CD4-positive, alpha-beta T cell treated with Interleukin-17A for 4 hours (primary cell): ENCODE data around the gene TMEM89.
A peak's percentile ranks its signal among the peaks of the same experiment; 100 is the strongest.

Source experiments
- DNase-seq: peaks from one replicate; pipeline ENCODE4 v3.0.0-alpha.2; 2020; ENCODE audit warnings: mixed read lengths

TMEM89 gene

DNA sequence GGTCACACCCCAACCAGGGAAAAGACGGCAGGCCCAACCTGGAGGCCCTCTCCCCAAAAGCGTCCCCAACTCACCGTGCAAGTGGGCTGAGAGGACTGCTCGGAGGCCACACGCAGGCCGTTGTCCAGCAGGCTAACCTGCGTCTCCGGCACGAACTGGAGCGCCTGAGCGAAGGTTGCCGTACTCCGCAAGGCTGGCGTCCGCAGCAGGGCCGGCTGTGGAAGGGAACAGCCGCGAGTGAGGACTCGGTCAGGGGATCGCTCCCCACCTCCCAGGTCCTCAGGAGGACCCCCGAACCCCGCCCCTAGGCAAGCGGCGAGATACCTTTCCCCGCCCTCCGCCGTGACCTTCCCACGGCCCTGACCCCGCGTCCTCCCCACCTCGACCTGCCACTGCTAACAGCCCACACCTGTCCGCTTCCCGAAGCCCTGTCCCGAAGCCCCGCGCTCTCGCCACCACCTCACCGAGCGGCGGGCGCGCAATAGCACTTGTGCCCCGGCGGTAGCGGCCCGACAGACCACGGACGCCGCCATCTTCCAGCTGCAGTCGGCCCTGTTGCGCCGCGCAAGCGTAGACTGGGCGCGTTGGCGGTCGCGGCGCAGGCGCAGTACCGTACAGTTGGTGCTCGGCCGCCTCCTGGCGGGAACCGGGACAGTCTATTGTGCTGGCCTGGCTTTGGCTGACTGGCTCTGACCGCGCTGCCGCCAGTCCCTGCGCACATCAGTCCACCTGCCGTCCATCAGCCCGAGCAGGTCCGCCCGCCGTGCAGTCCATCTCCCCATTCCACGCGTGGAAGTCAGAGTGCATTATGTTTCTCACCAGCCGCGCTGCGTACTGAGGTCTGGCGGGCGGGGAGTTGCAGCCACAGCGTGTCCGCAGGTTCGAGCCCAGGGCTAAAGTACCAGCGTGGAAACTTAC lies 12.2 kb downstream of the TMEM89 start, which contains the start of gene UQCRC1:
TSS of gene UQCRC1 (minus strand) at position 559 of the 918 bp plus-strand sequence. CDS start at position 533, 26 bp downstream.
- peak; percentile 93 for DNase-seq

DNA sequence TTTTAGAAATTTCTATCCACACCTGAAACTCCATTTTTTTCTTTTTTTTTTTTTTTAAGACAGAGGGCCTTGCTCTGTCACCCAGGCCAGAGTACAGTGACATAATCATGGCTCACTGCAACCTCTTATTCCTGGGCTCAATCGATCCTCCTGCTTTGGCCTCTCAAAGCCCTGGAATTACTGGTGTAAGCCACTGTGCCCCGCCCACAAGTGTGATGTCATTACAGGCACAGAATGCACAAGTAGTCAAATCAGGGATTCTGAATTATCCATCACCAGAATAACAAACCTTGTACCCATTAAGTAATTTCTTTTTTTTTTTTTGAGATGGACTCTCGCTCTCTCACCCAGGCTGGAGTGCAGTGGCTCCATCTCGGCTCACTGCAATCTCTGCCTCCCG lies 14.1 kb downstream of the TMEM89 start:
- DNase-seq = peak; percentile 23

DNA sequence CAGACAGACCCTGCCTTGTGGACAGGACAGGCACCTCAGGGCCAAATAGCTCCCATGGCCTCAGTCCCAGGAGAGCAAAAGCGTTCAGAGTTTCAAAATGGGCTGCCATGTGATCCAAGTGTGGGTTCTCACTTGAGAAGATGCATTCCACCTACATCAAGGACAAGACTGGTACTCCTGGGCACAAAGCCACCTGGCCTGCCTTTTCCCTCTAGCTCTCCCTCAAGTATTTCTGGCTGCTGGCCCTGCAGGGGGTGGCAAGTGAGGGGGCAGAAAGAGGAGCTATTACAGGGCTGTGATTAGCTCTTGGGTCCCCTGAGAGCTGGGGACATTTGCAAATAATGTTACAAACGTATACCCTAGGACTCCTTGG lies 20.0 kb downstream of the TMEM89 start:
- no peak for DNase-seq

DNA sequence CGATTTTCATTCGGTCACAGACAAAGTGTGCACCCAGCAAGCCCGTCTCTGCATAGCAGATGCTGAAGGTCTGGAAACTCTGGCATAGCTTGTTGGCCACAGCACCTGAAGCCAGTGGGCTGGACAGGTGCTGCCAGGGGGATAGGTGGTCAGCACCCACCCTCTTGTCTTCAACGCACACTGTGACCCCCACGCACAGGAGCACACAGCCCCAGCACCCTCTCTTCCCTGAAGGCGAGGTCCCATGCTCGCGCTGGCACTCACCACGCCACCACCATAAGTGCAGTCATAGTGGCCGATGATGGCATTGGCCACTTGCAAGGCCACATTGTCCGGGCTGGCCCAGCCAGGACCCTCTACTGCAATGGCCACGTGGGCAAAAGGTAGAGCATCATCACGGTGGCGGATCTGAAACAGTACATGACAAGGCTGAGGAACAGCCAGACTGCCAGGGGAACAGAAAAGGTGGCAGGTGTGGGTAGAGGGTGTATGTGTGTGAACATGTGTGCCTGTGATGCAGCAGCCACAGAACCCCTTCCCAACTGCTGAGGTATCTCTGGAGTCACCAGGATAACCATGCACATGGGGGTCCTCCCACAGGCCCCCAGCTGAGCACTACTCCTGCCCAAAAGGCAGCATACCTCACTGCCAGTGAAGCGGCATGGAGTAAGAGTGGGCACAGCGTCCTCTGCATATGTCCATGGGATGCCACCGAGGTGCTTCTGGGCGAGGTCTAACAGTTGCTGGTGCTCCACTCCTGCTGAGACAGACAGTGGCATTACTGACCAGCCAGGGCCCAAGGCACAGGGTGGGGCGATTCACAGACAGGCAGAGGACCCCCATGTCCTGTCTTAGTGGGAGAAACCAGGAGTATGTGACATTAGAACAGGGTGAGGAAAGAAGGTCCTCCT lies 20.6 kb downstream of the TMEM89 start:
- DNase-seq = no peak

DNA sequence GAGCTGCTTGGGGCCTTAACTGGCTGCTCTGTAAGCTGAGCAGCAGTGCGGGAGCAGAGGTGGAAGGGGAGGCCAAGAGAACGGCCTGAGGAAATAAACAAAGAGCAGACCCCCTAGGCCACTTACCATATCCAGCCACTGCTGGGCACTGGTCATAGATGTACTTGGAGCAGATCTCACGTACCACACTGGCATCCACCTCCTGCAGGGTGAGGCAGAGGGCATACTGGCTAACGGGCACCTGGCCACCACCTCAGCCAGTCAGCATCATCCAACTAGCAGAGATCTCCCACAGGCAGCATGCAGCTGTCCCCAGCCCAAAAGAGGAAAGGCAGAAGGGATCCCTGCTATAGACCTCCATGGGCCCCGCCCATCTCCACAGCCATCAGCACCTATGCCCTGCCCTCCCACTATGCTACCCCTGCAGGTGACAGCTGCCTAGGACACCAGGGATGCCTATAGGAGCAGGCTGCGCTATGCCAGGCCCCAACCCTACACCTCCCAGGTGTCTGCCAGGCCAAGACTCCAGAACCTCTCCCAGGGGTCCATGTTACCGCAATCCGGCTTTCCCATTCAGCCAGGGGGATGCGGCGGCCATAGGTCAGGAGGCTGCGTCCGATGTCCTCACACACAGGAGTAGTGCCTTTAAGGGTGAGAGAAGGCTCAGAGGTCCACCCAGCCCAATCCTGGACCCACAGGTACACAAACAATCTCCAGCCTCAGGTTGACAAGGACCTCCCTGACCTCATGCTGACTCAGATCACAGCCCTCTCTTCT lies 21.9 kb downstream of the TMEM89 start:
- no peak for DNase-seq

DNA sequence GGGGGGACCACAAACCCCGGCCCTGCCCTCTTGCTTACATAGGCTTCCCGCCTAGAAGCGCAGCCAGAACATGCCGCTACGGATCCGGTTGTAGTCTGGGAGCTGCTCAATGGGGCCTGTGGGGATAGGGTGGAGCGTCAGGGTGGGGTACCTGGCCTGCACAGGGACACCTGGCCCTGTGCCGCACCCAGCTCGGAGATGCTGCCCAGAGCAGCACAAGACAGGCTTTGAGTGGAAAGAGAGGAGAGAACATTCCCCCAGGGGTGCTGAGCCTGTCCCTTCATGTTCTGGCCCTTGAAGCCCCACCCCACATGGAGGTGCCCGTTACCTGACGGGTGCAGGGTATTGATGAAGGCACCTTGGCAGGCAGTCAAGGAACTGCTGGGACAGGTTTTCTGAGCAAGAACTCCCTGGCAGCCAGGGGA lies 22.5 kb downstream of the TMEM89 start:
- DNase-seq = no peak

DNA sequence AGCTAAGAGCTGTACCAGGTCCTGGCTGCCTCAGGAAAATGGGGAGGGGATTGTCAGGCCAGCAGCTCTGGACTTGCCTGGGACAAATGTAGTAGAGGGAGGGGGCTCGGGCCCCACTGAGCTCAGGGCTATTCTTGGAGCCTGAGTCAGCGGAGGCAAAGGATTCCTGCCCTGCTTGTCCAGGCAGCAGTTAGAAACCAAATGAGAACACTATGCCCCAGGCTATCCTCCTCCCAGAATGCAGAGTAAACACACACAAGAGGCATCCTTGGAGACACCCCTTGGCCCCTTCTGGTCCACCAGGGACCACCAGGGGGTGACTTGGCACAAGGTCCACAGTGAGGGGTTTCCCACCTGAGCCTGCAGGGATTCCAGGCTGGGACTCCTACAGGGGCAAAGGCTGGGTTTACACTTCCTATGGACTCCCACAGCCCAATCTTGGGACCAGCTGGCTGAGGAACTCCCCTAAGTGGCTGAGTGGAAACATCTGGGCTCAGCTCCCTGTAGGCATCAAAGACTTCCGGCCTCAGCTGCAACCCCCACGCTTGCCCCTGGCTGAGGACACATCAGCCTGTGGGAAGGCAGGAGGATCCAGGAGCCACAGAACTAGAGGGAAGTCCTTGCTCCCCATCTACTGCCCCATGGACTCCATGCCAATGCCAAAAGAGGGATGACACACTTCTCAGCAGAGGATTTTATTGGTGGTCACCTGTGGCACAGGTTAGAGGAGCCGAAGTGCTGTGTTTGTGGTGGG lies 23.1 kb downstream of the TMEM89 start:
- no peak for DNase-seq

DNA sequence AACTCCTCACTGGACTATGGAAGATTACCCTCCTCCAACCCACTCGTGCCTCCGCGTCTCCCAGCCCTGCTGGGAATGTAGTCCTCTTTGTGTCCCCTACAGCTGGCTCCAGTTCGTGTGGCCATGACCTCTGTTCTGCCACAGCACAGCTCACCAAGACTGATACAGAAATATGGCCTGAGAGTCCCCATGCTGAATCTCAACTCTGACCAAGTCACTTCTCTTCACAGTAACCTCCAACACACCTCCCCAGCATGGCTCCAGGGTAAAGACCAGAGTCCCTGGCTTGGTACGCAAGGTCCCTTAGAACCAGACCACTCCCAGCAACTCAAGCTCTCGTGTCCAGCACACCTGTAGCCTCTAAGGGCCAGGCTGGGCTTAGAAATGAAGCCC lies 24.2 kb downstream of the TMEM89 start:
- no peak for DNase-seq

DNA sequence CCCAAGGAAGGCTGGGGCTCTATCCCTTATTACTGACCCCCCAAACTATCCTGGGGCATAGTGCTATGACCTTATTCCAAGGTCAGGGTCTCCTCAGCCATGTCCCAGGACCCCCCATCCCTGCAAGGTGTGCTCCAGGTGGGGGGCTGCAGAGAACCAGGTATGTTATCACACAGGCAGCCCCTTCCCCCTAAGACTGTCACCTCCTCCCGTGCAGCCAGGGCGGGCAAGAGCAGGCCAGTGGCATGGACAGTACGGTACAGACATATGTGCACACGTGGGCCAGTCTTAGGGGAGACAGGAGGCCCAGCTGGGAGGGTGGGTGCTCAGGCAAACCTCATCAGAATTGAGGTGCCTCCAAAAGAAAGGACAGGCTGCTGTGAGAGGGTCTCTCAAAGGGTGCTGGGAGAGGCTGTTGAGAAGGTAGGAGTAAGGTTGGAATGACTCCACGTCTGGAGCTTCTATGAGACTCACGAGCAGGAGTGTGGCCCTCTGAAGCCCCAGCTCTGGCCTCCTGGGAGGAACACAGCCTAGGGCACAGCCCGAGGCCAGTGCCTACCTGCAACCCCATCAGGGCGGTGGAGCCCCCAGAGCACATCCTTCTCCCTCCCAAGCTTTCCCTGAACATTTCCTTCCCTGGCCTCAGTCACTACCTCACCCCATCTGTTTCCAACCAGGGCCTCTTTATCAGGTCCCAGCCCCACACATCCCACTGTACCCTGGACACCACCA lies 24.7 kb downstream of the TMEM89 start:
- DNase-seq = no peak

DNA sequence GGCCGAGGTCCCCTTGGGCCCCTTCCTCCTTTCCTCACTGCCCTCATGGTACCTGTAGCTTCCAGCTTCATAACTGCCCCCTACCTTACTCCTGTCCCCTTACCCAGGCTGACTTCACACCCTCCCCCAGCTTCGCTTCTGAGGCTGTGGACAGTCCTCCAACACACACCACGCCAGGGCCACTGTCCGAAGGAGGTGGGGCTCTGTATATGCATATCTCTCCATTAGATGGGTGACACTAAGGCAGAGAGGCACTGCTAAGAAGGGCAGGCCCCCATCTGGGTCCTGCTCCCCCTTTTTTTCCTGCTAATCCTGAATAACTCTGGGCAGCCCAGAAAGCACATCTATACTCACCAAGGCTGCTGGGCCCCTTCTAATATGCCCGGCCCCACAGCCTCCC lies 25.4 kb downstream of the TMEM89 start:
- DNase-seq = no peak

DNA sequence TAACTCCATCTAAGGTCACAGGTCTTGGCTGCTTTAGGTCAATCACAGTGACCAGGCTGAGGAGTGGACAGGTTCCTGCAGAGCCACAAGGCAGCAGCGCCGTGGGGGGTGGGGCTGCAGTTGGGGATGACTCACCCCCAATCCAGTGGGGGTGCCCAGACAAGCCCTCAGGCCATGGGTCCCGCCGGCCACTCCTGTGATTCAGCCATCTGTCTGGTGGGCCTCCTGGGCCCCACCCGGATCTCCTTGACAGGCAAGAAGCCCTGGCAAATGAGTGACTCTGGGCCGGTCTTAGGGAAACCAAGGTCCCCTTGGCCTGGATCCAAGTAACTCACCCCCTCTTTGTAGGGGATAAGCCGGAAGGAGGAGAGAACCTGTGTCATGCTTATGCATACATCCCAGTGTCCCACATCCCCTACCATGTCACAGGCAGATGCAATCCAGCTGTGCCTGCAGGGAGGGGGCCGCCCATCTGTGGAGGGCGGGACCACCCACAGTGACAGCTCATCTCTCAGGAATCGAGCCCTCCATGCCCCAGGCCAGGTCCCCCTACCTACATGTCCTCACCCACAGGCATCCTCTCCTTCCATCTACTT lies 25.9 kb downstream of the TMEM89 start:
- no peak for DNase-seq

DNA sequence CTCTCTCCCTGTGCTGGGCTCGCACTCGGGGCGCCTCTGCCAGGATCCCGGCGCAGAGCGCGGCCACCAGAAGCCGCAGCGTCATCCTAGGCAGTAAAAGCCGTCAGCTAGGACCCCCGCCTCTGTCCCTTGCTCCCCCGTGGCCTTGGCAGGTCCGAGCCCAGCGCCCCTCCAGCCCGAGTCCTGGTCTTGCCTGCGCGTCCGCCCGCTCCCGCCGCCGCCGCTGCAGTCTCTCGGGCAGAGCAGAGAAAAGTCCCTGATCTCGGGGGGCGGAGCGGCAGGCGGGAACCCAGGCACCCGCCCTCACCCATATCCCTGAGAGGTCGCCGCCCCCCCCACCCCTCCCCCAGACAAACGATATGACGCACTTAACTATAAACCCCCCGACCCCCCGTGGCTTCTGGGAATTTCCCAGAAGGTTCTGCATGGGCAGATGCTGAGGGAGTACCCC lies 26.5 kb downstream of the TMEM89 start, which contains the start of gene COL7A1:
TSS of gene COL7A1 (minus strand) at position 255 of the 451 bp plus-strand sequence. CDS start at position 85, 170 bp downstream.
- no peak for DNase-seq

DNA sequence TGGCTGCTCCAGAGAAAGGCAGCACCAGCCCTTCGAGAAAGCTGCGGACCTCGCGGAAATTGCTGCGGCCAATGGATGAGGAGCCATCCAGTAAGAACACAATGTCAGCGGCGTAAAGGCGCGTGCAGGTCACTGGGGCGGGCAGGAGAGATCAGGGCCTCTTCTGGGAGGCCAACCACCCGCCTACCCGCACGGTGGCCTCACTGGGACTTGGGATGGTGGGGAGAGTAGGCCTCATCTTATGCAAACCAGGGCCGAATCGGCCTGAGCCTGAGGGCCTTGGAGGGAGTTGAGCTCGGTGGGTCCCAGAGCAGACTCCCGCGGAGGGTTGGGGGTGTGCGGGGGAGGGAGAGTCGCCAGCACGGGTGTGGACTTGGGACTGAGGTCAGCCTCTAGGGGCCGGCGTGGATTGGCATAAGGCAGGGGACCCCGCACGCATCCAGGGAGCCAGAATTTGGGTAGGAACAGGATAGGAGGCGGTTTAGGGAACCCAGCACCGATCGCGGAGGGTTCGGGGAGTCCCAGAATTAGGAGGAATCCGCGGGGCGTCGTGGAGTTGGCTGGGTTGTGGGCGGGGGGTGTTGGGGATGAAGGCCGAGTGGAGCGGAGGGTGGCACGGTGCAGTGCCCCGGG lies 27.0 kb downstream of the TMEM89 start:
- no peak for DNase-seq

DNA sequence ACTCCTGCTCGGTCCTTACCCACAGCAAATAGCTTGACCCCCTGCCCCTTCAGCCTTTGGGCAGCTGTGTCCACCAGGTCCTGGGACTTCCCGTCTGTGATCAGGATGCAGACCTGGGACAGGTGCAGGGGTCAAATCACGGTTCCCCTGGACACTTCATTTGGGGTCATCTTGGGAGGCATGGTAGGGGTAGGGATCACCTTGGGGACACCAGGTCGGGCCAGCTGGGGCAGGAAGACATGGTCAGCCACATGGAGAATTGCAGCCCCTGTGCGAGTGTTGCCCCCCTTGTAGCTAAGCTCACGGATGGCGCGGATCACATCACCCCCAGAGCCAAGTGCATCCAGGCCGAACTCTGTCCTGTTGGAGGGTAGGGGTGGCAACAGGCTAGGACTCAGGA lies 28.2 kb downstream of the TMEM89 start:
- DNase-seq = no peak

DNA sequence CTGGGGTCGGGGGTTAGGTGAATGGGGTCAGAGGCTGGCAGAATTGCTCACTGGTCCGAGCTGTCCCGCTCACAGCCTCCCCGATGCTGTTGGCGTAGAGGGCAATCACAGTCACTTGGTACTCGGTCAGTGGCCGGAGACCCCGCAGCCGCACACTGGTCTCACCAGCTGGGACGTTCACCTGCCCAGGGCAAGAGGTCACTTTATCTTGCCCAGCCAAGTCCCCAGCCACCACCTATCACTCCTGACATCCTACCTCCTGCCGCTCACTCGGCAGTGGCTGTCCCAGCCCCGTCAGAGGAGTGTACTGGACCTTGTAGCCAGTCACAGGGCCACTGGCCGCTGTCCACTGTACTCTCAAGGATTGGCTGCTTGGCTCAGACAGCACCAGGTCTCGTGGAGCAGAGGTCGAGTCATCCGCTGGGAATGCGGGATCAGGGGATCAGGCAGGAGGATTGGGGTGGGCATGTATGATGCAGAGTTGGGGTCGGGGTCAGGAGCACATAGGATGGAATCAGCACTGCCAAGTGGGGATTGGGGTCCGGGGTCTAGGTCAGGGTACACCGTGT lies 29.0 kb downstream of the TMEM89 start:
- DNase-seq = no peak

DNA sequence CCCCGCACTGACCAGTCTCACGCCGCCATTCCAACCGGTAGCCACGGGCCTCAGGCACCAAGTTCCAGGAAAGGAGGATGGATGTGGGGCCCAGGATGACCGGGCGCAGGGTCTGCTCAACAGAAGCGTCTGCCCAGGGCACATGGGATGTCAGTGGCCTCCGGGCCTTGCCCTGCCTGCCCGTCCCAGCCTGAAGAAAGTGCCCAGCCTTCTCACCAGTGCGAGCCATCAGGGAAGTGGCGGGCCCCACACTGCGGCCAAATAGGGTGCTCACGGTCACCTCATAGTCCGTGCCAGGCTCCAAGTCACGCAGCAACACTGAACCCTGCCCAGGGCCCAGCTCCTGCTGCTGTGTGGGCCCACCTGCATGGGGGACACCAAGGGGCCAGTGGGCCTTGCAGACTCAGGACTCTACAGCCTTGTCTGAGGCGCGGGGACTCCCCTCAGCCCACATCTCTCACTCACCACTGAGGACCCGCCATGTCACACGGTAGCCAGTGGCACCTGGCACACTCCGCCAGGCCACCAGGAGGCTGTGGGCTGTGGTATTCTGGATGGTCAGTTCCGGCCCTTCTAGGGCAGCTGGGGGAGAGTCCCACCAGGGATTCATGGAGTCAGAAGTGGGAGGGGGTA lies 29.6 kb downstream of the TMEM89 start:
- no peak for DNase-seq

DNA sequence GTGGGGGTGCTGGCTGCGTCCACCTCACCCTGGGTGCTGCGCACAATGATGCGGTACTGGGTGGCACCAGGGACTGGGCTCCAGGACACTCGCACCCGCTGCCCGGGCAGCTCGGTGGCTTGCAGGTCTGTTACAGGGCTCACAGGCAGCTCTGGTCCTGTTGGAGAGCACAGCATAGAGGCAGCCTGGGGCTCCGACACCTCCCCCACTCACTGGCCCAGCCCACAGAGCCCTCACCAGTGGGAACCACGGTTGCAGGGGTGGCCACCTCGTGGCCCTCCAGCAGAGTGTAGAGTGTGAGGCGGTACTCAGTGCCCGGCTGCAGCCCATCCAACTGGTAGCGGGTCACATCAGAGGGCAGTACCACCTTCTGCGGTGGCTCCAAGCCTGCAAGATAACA lies 30.1 kb downstream of the TMEM89 start:
- no peak for DNase-seq

DNA sequence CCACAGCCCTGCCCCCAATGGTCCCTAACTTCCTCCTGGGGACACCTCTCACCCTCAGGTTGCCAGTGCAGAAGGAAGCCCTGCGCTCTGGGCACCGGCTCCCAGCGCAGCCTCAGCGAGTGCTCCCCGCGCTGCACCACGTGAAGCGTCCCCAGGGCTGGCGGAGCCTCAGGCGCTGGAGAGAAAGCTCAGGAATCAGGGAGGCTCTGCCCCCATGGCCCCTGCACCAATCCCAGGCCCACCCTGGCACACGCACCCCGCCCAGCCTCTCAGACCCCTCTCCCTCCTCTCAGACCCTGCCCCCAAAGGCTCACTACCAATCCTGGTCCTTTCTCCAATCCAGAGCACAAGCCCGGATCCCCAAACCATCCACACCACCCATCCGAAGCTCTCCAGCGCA lies 33.3 kb downstream of the TMEM89 start:
- DNase-seq = no peak

DNA sequence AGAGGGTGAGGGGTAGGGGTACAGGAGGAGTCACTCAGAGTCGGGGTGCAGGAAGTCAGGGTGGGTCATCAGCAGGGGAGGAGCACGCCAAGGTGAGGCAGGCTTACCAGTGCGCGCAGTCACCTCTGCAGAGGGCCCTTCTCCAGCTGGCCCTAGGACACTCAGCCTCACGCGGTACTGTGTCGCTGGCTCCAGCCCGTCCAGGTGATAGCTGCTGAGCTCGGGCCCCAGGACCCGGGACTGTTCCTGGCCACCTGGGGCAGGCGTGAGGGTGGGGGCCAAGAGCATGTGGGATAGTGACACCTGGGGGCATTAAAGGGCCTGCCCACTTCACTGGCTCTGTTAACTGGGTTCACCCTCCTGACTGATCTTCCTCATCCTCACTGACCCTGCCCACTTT lies 33.9 kb downstream of the TMEM89 start:
- no peak for DNase-seq
